A673 (cell line): ENCODE measurements around the gene EPHX1. TPM values are rescaled to one million over a fixed set of nuclear protein-coding genes. Genes with fewer than 3 reads are reported as not detected.

Source experiments
- BruUV-seq: library from RNA; stranded (reverse); fragments of 400-500 nt; replicated peaks from 2 replicates; lab custom pipeline; 2021; lab: Mats Ljungman, UMichigan
- CTCF ChIA-PET: fragments of 300-600 bp; sonication (Branson Sonifier 250); formaldehyde crosslinking; loops from one replicate; lab custom pipeline; 2022; ENCODE audit warnings: antibody characterized with exemption; lab: Charles Lee
- POLR2A ChIA-PET: fragments of 300-600 bp; sonication (Branson Sonifier 250); formaldehyde crosslinking; loops from one replicate; lab custom pipeline; 2022; ENCODE audit warnings: antibody characterized with exemption; ENCODE audit not compliant: low non-redundant PET; lab: Charles Lee
- DNase-seq: peaks from one replicate; pipeline ENCODE4 v3.0.0-alpha.2; 2015; ENCODE audit warnings: low spot score
- H3K27ac ChIP-seq: fragments of 200-600 bp; sonication (generic); 2 replicates; pipeline ENCODE4 v1.5.1; 2016; ENCODE audit warnings: mixed run types, low read depth, mild to moderate bottlenecking, mixed read lengths, antibody characterized with exemption, low read length; ENCODE audit not compliant: poor library complexity, severe bottlenecking
- H3K27me3 ChIP-seq: fragments of 200-600 bp; sonication (generic); replicated peaks from 2 replicates; pipeline ENCODE4 v1.6.1; 2017; ENCODE audit warnings: mixed run types, low read depth, mild to moderate bottlenecking, mixed read lengths, antibody characterized with exemption, low read length; ENCODE audit not compliant: insufficient read depth, poor library complexity
- H3K36me3 ChIP-seq: fragments of 200-600 bp; sonication (generic); 2 replicates; pipeline ENCODE4 v1.6.1; 2016; ENCODE audit warnings: mixed run types, mild to moderate bottlenecking, mixed read lengths, antibody characterized with exemption, low read length; ENCODE audit not compliant: insufficient read depth, poor library complexity, severe bottlenecking
- H3K4me1 ChIP-seq: fragments of 200-600 bp; sonication (generic); 2 replicates; pipeline ENCODE4 v1.6.1; 2017; ENCODE audit warnings: mixed run types, mild to moderate bottlenecking, mixed read lengths, antibody characterized with exemption, low read length; ENCODE audit not compliant: insufficient read depth, poor library complexity, severe bottlenecking
- H3K4me3 ChIP-seq: fragments of 200-600 bp; sonication (generic); 2 replicates; pipeline ENCODE4 v1.5.1; 2016; ENCODE audit warnings: low read depth, mixed run types, mild to moderate bottlenecking, mixed read lengths, low read length; ENCODE audit not compliant: poor library complexity, severe bottlenecking
- H3K9me3 ChIP-seq: fragments of 200-600 bp; sonication (generic); 2 replicates; pipeline ENCODE4 v1.6.1; 2016; ENCODE audit warnings: mixed run types, low read depth, mild to moderate bottlenecking, mixed read lengths, antibody characterized with exemption, low read length; ENCODE audit not compliant: poor library complexity, severe bottlenecking
- CTCF ChIP-seq: fragments of 300-800, 200-600 bp; sonication (generic); conservative IDR thresholded peaks from 2 replicates; pipeline ENCODE4 v1.5.1; 2017; ENCODE audit warnings: low read depth, mild to moderate bottlenecking, antibody characterized with exemption, low read length, moderate library complexity, mixed read lengths
- EZH2 ChIP-seq: fragments of 200-600 bp; sonication (generic); IDR thresholded peaks from 2 replicates; pipeline ENCODE4 v1.6.1; 2017; ENCODE audit warnings: borderline replicate concordance, low read depth, mild to moderate bottlenecking, mixed read lengths, antibody characterized with exemption, low read length; ENCODE audit not compliant: poor library complexity, severe bottlenecking
- intact Hi-C: fragments of 100-400 bp; cut with micrococcal nuclease; formaldehyde crosslinking; loops from one replicate; pipeline ENCODE4 v1.10.0; 2022; ENCODE audit not compliant: unreplicated experiment
- total RNA-seq: library from RNA; stranded (reverse); gene quantifications from 2 replicates; pipeline ENCODE4 v1.2.3, GENCODE V29; 2021

The EPHX1 gene
- total RNA-seq, 1 experiment from 2014 or later, result 22.4 TPM

GRCh38 chr1:225857256-225857655 lies 47.3 kb downstream of the EPHX1 start:
- intact Hi-C loops, result no loop called here

GRCh38 chr1:225859151-225859550 lies 49.2 kb downstream of the EPHX1 start:
- DNase-seq, result no peak
- ChIA-PET POLR2A (no interaction called here), CTCF (no interaction called here)
- Histone ChIP-seq H3K27ac (no peak overlapping the region), H3K4me3 (no peak overlapping the region), H3K9me3 (no peaks in the 10 kb centered on the region), H3K4me1 (no peaks in the 10 kb centered on the region), H3K36me3 (peaks cover 4% of the 10 kb centered on the region), H3K27me3 (no peaks in the 10 kb centered on the region)
- TF ChIP-seq EZH2 (no peak), CTCF (no peak)
- no TSS peak for BruUV-seq
- intact Hi-C loops, result no loop called here

More at GRCh38 chr1:225857256-225857655, 47.3 kb downstream of the EPHX1 start:
- DNase-seq, result no peak
- Histone ChIP-seq H3K27ac (no peak overlapping the region), H3K27me3 (no peaks in the 10 kb centered on the region), H3K4me3 (no peak overlapping the region), H3K36me3 (peaks cover 3% of the 10 kb centered on the region), H3K4me1 (no peaks in the 10 kb centered on the region), H3K9me3 (no peaks in the 10 kb centered on the region)
- POLR2A ChIA-PET, result no interaction called here
- CTCF ChIA-PET, result no interaction called here
- BruUV-seq, result no TSS peak
- TF ChIP-seq EZH2, result no peak
- TF ChIP-seq CTCF, result no peak

- BruUV-seq, result no TSS peak
- intact Hi-C loops, result no loop called here
- no peak for DNase-seq
- TF ChIP-seq CTCF, result no peak
- TF ChIP-seq EZH2, result no peak
- H3K27me3 ChIP-seq, result no peaks in the 10 kb centered on the region
- ChIA-PET POLR2A (no interaction called here), CTCF (no interaction called here)
- H3K4me3 ChIP-seq, result no peak overlapping the region
- H3K36me3 ChIP-seq, result peaks cover 4% of the 10 kb centered on the region
- H3K9me3 ChIP-seq, result no peaks in the 10 kb centered on the region
- no peak overlapping the region for H3K27ac ChIP-seq
- no peaks in the 10 kb centered on the region for H3K4me1 ChIP-seq
Measured at GRCh38 chr1:225860107-225860506, 50.2 kb downstream of the EPHX1 start.
